DOHH2 (cell line): ENCODE results near the gene SUN1.

Experiments
- H3F3A ChIP-seq: fragments of 200-600 bp; sonication (generic), shearing (Covaris generic); 2 replicates; pipeline ENCODE4 v1.6.0; 2016; ENCODE audit warnings: antibody characterized with exemption, mild to moderate bottlenecking; ENCODE audit not compliant: control insufficient read depth, insufficient read depth
- H3K27ac ChIP-seq: fragments of 200-600 bp; sonication (generic); 2 replicates; pipeline ENCODE4 v1.5.1; 2014; ENCODE audit warnings: low read depth, mild to moderate bottlenecking, low read length, moderate library complexity
- H3K27me3 ChIP-seq: fragments of 200-600 bp; sonication (generic); 2 replicates; pipeline ENCODE4 v1.6.1; 2014; ENCODE audit warnings: mild to moderate bottlenecking, low read length, mixed read lengths; ENCODE audit not compliant: control insufficient read depth
- H3K36me3 ChIP-seq: fragments of 200-600 bp; sonication (generic); 2 replicates; pipeline ENCODE4 v1.6.1; 2014; ENCODE audit warnings: mild to moderate bottlenecking, low read length, moderate library complexity, mixed read lengths; ENCODE audit not compliant: control insufficient read depth
- H3K4me1 ChIP-seq: fragments of 200-600 bp; sonication (generic); 2 replicates; pipeline ENCODE4 v1.6.1; 2014; ENCODE audit warnings: mild to moderate bottlenecking, low read length, mixed read lengths; ENCODE audit not compliant: control insufficient read depth
- H3K4me2 ChIP-seq: fragments of 200-600 bp; sonication (generic); 2 replicates; pipeline ENCODE4 v1.6.0; 2014; ENCODE audit warnings: mild to moderate bottlenecking, low read length, moderate library complexity
- H3K4me3 ChIP-seq: fragments of 200-600 bp; sonication (generic); 2 replicates; pipeline ENCODE4 v1.5.1; 2014; ENCODE audit warnings: mild to moderate bottlenecking, low read length, mixed read lengths
- H3K79me2 ChIP-seq: fragments of 200-600 bp; sonication (generic); 2 replicates; pipeline ENCODE4 v1.6.1; 2014; ENCODE audit warnings: mild to moderate bottlenecking, low read length, mixed read lengths; ENCODE audit not compliant: control insufficient read depth
- H3K9me2 ChIP-seq: fragments of 200-600 bp; sonication (generic); replicated peaks from 2 replicates; pipeline ENCODE4 v1.6.1; 2014; ENCODE audit warnings: mild to moderate bottlenecking, low read length, mixed read lengths; ENCODE audit not compliant: control insufficient read depth
- H3K9me3 ChIP-seq: fragments of 200-600 bp; sonication (generic); 2 replicates; pipeline ENCODE4 v1.6.1; 2014; ENCODE audit warnings: antibody characterized with exemption, low read length, mixed read lengths; ENCODE audit not compliant: control insufficient read depth, insufficient read depth
- H4K20me1 ChIP-seq: fragments of 200-600 bp; sonication (generic); 2 replicates; pipeline ENCODE4 v1.6.0; 2014; ENCODE audit warnings: low read depth, mild to moderate bottlenecking, antibody characterized with exemption, low read length, moderate library complexity; ENCODE audit not compliant: control insufficient read depth, insufficient read depth
- CTCF ChIP-seq: fragments of 200-600 bp; sonication (generic); IDR thresholded peaks from one replicate; pipeline ENCODE4 v1.5.1; 2014; ENCODE audit warnings: antibody characterized with exemption, mild to moderate bottlenecking, low read depth, low read length; ENCODE audit not compliant: poor library complexity, severe bottlenecking
- EZH2phosphoT487 ChIP-seq: fragments of 200-600 bp; sonication (generic); IDR thresholded peaks from 2 replicates; pipeline ENCODE4 v1.6.1; 2017; ENCODE audit warnings: borderline replicate concordance, mild to moderate bottlenecking, antibody characterized with exemption, low read length, moderate library complexity, mixed read lengths

The SUN1 gene

GRCh38 chr7:894927-895450, 62.7 kb downstream of the SUN1 start:
- Histone ChIP-seq H3F3A (no peaks in the 10 kb centered on the region), H3K4me1 (no peaks in the 10 kb centered on the region), H3K36me3 (peaks cover 69% of the 10 kb centered on the region), H3K4me2 (no peak overlapping the region), H3K27ac (no peak overlapping the region), H3K9me2 (no peaks in the 10 kb centered on the region), H3K27me3 (no peaks in the 10 kb centered on the region), H3K79me2 (no peaks in the 10 kb centered on the region), H3K4me3 (no peak overlapping the region), H3K9me3 (no peaks in the 10 kb centered on the region), H4K20me1 (no peaks in the 10 kb centered on the region)
- TF ChIP-seq EZH2phosphoT487 = no peak
- TF ChIP-seq CTCF = no peak

GRCh38 chr7:895451-896052, 63.3 kb downstream of the SUN1 start:
- H4K20me1 ChIP-seq = no peaks in the 10 kb centered on the region
- H3K9me3 ChIP-seq = no peaks in the 10 kb centered on the region
- no peak for TF ChIP-seq EZH2phosphoT487
- no peak for TF ChIP-seq CTCF
- H3K4me3 ChIP-seq = no peak overlapping the region
- no peaks in the 10 kb centered on the region for H3K9me2 ChIP-seq
- H3K79me2 ChIP-seq = no peaks in the 10 kb centered on the region
- H3K27ac ChIP-seq = no peak overlapping the region
- H3K36me3 ChIP-seq = peaks cover 66% of the 10 kb centered on the region
- H3K4me2 ChIP-seq = no peak overlapping the region
- H3K27me3 ChIP-seq = no peaks in the 10 kb centered on the region
- no peaks in the 10 kb centered on the region for H3F3A ChIP-seq
- H3K4me1 ChIP-seq = no peaks in the 10 kb centered on the region

GRCh38 chr7:896346-897075, 64.2 kb downstream of the SUN1 start:
- Histone ChIP-seq H3K36me3 (peaks cover 57% of the 10 kb centered on the region), H3K79me2 (no peaks in the 10 kb centered on the region), H3K9me3 (no peaks in the 10 kb centered on the region), H3K9me2 (no peaks in the 10 kb centered on the region), H4K20me1 (no peaks in the 10 kb centered on the region), H3K27ac (no peak overlapping the region), H3F3A (no peaks in the 10 kb centered on the region), H3K4me3 (no peak overlapping the region), H3K27me3 (no peaks in the 10 kb centered on the region), H3K4me1 (peaks cover 4% of the 10 kb centered on the region; the same call in 1 of the 2 replicates), H3K4me2 (no peak overlapping the region)
- no peak for TF ChIP-seq CTCF
- TF ChIP-seq EZH2phosphoT487 = no peak
